Measurements from ENCODE around the gene CDX2.

The CDX2 gene

GRCh38 chr13:27955014-27955591, 14.0 kb downstream of the CDX2 start:
- Histone ChIP-seq H3K9me3 (ENCODE audit: low read length) (no peaks in the 10 kb centered on the region), H3K36me3 (ENCODE audit: insufficient read depth, low read length) (no peaks in the 10 kb centered on the region), H3K27me3 (ENCODE audit: insufficient read depth, low read length) (peaks cover 71% of the 10 kb centered on the region), H3K4me1 (ENCODE audit: insufficient read depth, low read length) (no peaks in the 10 kb centered on the region), H3K4me3 (ENCODE audit: low read length) (no peak overlapping the region), H2AFZ (ENCODE audit: low read depth, low read length) (no peak overlapping the region)

DNA sequence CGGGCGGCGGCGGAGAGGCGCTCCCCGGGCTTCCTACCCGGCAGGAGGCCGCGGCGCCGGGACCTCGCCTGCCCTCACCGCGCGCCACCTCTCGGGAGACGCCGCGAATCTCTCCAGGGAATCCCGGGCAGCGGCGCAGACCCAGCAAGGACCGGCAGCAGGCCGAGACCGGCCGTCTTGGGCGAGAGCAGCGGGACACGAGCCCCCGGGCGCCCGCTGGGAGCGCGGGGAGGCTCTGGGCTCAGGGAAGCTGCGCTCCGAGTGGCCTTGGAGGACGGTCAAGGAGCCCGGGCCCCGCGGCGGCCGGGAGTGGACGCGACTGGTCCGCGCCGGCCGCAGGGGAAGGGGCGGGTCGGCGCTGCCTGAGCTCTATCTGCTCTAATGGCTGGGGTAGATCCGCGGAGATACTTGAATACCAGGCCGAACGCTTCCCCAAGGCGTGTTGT, 14.7 kb downstream of the CDX2 start:
- H3K27me3 ChIP-seq (ENCODE audit: insufficient read depth, low read length), result peaks cover 64% of the 10 kb centered on the region
- H3K4me3 ChIP-seq (ENCODE audit: low read length), result no peak overlapping the region

GRCh38 chr13:27953676-27954405, 15.3 kb downstream of the CDX2 start:
- Histone ChIP-seq H3K36me3 (ENCODE audit: insufficient read depth, low read length) (no peaks in the 10 kb centered on the region), H3K4me3 (ENCODE audit: low read length) (peak overlapping the region; percentile 38), H3K4me1 (ENCODE audit: insufficient read depth, low read length) (no peaks in the 10 kb centered on the region), H3K9me3 (ENCODE audit: low read length) (no peaks in the 10 kb centered on the region), H3K27me3 (ENCODE audit: insufficient read depth, low read length) (peaks cover 58% of the 10 kb centered on the region), H2AFZ (ENCODE audit: low read depth, low read length) (peak overlapping the region; percentile 55)

More for the DNA sequence above, 14.7 kb downstream of the CDX2 start:
- no peaks in the 10 kb centered on the region for H3K4me1 ChIP-seq (ENCODE audit: insufficient read depth, low read length)
- H3K36me3 ChIP-seq (ENCODE audit: insufficient read depth, low read length), result no peaks in the 10 kb centered on the region
- peak overlapping the region; percentile 55 for H2AFZ ChIP-seq (ENCODE audit: low read depth, low read length)
- H3K9me3 ChIP-seq (ENCODE audit: low read length), result no peaks in the 10 kb centered on the region

DNA sequence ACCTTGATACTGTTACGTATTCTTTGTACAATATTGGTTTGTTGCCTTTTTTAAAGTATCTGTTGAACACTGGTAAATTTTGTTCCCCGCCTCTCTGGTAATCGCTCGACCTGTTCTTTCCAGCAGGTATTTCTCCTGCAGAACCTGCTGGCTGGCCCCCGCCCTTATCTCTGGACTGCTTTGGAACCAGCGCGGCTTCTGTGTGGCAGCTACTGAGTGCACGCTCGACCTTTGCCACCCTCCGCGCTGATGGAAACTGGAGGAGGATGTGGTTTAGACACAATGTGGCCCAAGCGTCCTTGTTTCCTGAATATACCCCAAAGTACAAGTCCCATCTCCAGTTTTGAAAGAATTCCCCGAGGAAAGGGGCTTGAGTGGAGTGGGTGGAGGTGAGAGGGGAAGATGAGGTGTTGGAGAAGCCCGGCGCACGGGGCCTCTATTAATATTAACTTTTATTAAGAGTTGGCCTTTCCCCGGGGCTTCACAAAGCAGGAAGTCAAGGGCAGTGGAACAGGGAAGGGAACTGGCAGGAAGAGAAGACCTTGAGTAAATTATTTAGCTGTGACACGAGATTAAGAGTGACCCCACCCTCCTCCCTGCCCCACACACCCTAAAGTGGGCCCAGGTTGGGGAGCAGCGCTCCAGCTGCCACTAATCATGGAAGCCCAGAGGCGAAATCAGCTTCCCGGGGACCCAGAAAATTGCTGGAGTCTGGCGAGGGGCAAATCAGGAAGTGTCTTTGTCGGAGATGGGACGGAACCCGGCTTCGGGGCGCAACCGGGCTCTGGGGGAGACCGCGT, 16.0 kb downstream of the CDX2 start:
- no peaks in the 10 kb centered on the region for H3K36me3 ChIP-seq (ENCODE audit: insufficient read depth, low read length)
- H3K9me3 ChIP-seq (ENCODE audit: low read length), result no peaks in the 10 kb centered on the region
- H3K27me3 ChIP-seq (ENCODE audit: insufficient read depth, low read length), result peaks cover 54% of the 10 kb centered on the region
- no peaks in the 10 kb centered on the region for H3K4me1 ChIP-seq (ENCODE audit: insufficient read depth, low read length)
- H2AFZ ChIP-seq (ENCODE audit: low read depth, low read length), result peak overlapping the region; percentile 55
- H3K4me3 ChIP-seq (ENCODE audit: low read length), result peak overlapping the region; percentile 38

- Histone ChIP-seq H3K9me3 (ENCODE audit: low read length) (no peaks in the 10 kb centered on the region), H3K4me1 (ENCODE audit: insufficient read depth, low read length) (no peaks in the 10 kb centered on the region), H2AFZ (ENCODE audit: low read depth, low read length) (no peak overlapping the region), H3K4me3 (ENCODE audit: low read length) (no peak overlapping the region), H3K27me3 (ENCODE audit: insufficient read depth, low read length) (peaks cover 14% of the 10 kb centered on the region), H3K36me3 (ENCODE audit: insufficient read depth, low read length) (no peaks in the 10 kb centered on the region)
Measured at GRCh38 chr13:27942972-27943371, 26.1 kb downstream of the CDX2 start.

DNA sequence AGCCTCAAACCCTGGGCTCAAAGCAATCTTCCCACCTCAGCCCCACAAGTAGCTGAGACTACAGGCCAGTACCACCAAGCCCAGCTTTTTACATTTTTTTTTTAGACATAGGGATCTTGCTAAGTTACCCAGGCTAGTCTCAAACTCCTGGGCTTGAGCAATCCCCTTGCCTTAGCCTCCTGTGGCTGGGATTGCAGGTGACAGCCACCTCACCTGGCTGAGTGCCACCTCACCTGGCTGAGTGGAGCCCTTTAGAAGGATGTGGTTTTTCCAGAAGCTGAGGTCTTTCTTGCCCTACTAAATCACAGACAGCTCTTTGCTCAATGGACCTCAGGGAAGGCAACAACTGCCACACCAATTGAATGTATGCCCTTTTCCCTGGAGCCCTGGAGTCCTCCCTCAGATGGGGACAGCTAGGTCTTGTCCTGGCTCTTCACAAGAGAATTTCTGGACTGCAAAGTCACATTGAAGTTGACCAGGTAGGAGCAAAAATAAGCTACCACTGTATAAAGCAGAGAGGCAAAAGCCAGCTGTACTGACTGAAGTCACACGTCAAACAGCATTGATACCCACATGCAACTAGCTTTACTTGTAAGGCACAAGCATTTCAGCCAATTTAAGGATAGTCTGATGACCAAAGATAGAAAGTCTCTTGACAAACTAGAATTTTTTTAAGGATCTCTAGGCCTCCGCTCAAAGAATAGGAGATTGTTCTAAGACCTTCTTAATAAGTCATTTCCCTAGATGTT, 35.4 kb downstream of the CDX2 start:
- H2AFZ ChIP-seq (ENCODE audit: low read depth, low read length), result no peak overlapping the region
- H3K36me3 ChIP-seq (ENCODE audit: insufficient read depth, low read length), result no peaks in the 10 kb centered on the region
- H3K9me3 ChIP-seq (ENCODE audit: low read length), result no peaks in the 10 kb centered on the region
- no peak overlapping the region for H3K4me3 ChIP-seq (ENCODE audit: low read length)
- H3K4me1 ChIP-seq (ENCODE audit: insufficient read depth, low read length), result no peaks in the 10 kb centered on the region
- peaks cover 38% of the 10 kb centered on the region for H3K27me3 ChIP-seq (ENCODE audit: insufficient read depth, low read length)

DNA sequence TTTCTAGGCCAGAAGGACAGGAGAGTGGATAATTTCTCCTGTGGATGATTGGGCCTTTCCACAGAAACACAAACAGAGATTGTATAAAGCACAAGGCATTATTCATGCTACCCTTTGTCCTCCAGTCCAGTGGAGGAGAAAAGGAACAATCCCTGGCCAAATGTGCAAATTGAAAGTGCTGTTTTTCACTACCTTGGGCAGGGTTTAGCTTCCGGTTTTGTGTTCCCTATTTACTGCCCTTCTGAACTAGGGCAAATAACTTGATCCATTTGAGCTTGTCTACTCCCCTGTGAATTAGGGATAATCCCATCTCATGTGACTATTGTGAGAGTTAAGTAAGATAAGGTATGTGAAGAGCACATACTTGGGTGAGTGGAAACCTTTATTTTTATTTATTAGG, 36.0 kb downstream of the CDX2 start:
- H2AFZ ChIP-seq (ENCODE audit: low read depth, low read length), result no peak overlapping the region
- no peaks in the 10 kb centered on the region for H3K9me3 ChIP-seq (ENCODE audit: low read length)
- H3K4me1 ChIP-seq (ENCODE audit: insufficient read depth, low read length), result no peaks in the 10 kb centered on the region
- peaks cover 44% of the 10 kb centered on the region for H3K27me3 ChIP-seq (ENCODE audit: insufficient read depth, low read length)
- no peaks in the 10 kb centered on the region for H3K36me3 ChIP-seq (ENCODE audit: insufficient read depth, low read length)
- no peak overlapping the region for H3K4me3 ChIP-seq (ENCODE audit: low read length)

GRCh38 chr13:27929868-27930267, 39.2 kb downstream of the CDX2 start:
- Histone ChIP-seq H3K4me3 (ENCODE audit: low read length) (no peak overlapping the region), H3K27me3 (ENCODE audit: insufficient read depth, low read length) (peaks cover 77% of the 10 kb centered on the region)

GRCh38 chr13:27928805-27929753, 40.0 kb downstream of the CDX2 start:
- H2AFZ ChIP-seq (ENCODE audit: low read depth, low read length), result no peak overlapping the region
- H3K27me3 ChIP-seq (ENCODE audit: insufficient read depth, low read length), result peaks cover 83% of the 10 kb centered on the region
- H3K36me3 ChIP-seq (ENCODE audit: insufficient read depth, low read length), result no peaks in the 10 kb centered on the region
- no peak overlapping the region for H3K4me3 ChIP-seq (ENCODE audit: low read length)
- peaks cover 5% of the 10 kb centered on the region for H3K9me3 ChIP-seq (ENCODE audit: low read length)
- no peaks in the 10 kb centered on the region for H3K4me1 ChIP-seq (ENCODE audit: insufficient read depth, low read length)

More at GRCh38 chr13:27929868-27930267, 39.2 kb downstream of the CDX2 start:
- no peak overlapping the region for H2AFZ ChIP-seq (ENCODE audit: low read depth, low read length)
- H3K4me1 ChIP-seq (ENCODE audit: insufficient read depth, low read length), result no peaks in the 10 kb centered on the region
- peaks cover 5% of the 10 kb centered on the region for H3K9me3 ChIP-seq (ENCODE audit: low read length)
- no peaks in the 10 kb centered on the region for H3K36me3 ChIP-seq (ENCODE audit: insufficient read depth, low read length)

DNA sequence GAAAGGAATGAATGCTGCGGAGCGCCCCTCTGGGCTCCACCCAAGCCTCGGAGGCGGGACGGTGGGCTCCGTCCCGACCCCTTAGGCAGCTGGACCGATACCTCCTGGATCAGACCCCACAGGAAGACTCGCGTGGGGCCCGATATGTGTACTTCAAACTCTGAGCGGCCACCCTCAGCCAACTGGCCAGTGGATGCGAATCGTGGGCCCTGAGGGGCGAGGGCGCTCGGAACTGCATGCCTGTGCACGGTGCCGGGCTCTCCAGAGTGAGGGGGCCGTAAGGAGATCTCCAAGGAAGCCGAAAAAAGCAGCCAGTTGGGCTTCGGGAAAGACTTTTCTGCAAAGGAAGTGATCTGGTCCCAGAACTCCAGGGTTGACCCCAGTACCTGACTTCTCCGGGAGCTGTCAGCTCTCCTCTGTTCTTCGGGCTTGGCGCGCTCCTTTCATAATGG, 40.7 kb downstream of the CDX2 start:
- Histone ChIP-seq H3K4me3 (ENCODE audit: low read length) (no peak overlapping the region), H3K4me1 (ENCODE audit: insufficient read depth, low read length) (no peaks in the 10 kb centered on the region), H3K27me3 (ENCODE audit: insufficient read depth, low read length) (peaks cover 84% of the 10 kb centered on the region), H3K9me3 (ENCODE audit: low read length) (peaks cover 5% of the 10 kb centered on the region), H3K36me3 (ENCODE audit: insufficient read depth, low read length) (no peaks in the 10 kb centered on the region), H2AFZ (ENCODE audit: low read depth, low read length) (no peak overlapping the region)

- Histone ChIP-seq H3K27me3 (ENCODE audit: insufficient read depth, low read length) (peaks cover 88% of the 10 kb centered on the region), H3K4me3 (ENCODE audit: low read length) (no peak overlapping the region), H3K36me3 (ENCODE audit: insufficient read depth, low read length) (no peaks in the 10 kb centered on the region), H3K4me1 (ENCODE audit: insufficient read depth, low read length) (no peaks in the 10 kb centered on the region), H3K9me3 (ENCODE audit: low read length) (peaks cover 5% of the 10 kb centered on the region), H2AFZ (ENCODE audit: low read depth, low read length) (no peak overlapping the region)
Measured at GRCh38 chr13:27927444-27928352, 41.4 kb downstream of the CDX2 start.
